ENCODE results near the gene ZNF217. TPM values are rescaled to one million over a fixed set of nuclear protein-coding genes. Genes with fewer than 3 reads are reported as not detected.
"Not testable (repeated sequence)": the region's sequence is repeated elsewhere in the genome, so short reads cannot be mapped to it uniquely, and the experiment has no call there.

The ZNF217 gene
- total RNA-seq, 2 donors from 2014 or later, result 39.9 to 48.0 TPM

- no peak for DNase-seq (ENCODE audit: low spot score)
- Mint-ChIP-seq H3K36me3 (peaks cover 8% of the 10 kb centered on the region), H3K9me3 (no peaks in the 10 kb centered on the region), H3K27me3 (no peaks in the 10 kb centered on the region), H3K4me3 (no peak overlapping the region), H3K4me1 (ENCODE audit: low read depth in 2 of 2) (peaks cover 25 to 29% of the 10 kb centered on the region in 2 donors), H3K27ac (no peak overlapping the region)
- ATAC-seq, result no peak
Observed at GRCh38 chr20:53569005-53569404, 24.6 kb downstream of the ZNF217 start.

DNA sequence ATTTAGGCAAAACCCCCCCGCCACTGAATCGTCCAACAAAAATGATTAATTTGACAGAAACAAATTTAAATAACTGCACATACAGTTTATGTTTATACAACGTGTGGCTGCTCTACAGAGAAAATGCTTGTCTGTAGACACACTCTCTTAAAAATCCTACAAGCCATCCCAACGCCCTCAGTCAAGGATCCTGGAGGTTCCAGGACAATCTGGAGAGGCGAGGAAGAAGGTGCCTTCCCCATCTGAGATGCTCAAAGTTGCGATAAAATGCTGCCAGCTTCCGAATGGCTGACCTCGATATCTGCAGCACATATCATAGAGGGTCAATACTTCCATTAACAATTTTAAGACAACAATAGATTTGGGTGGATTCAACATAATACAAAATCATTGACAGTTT lies 25.3 kb downstream of the ZNF217 start:
- Mint-ChIP-seq H3K27ac (no peak overlapping the region), H3K27me3 (no peaks in the 10 kb centered on the region), H3K4me3 (no peak overlapping the region), H3K36me3 (peaks cover 8% of the 10 kb centered on the region), H3K4me1 (ENCODE audit: low read depth in 2 of 2) (peaks cover 21 to 29% of the 10 kb centered on the region in 2 donors), H3K9me3 (no peaks in the 10 kb centered on the region)
- DNase-seq (ENCODE audit: low spot score), result no peak
- no peak for ATAC-seq

- Mint-ChIP-seq H3K9me3 (no peaks in the 10 kb centered on the region), H3K4me1 (ENCODE audit: low read depth in 2 of 2) (peaks cover 17 to 25% of the 10 kb centered on the region in 2 donors), H3K36me3 (peaks cover 8% of the 10 kb centered on the region), H3K27ac (no peak overlapping the region), H3K4me3 (no peak overlapping the region), H3K27me3 (no peaks in the 10 kb centered on the region)
- DNase-seq (ENCODE audit: low spot score), result no peak
- ATAC-seq, result no peak
Observed at GRCh38 chr20:53567379-53567917, 26.2 kb downstream of the ZNF217 start.

DNA sequence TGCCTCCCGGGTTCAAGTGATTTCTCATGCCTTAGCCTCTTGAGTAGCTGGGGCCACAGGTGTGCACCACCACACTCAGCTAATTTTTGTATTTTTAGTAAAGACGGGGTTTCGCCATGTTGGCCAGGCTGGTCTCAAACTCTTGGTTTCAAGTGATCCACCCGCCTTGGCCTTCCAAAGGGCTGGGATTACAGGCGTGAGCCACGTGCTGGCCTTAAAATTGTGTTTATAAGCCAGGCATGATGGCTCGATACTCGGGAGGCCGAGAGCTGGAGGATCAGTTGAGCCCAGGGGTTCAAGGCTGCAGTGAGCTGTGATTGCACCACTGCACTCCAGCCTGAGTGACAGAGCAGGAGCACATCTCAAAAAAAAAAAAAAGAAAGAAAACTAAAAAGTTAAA lies 27.0 kb downstream of the ZNF217 start:
- H3K36me3 Mint-ChIP-seq; H3K27ac Mint-ChIP-seq; H3K27me3 Mint-ChIP-seq; H3K9me3 Mint-ChIP-seq; ATAC-seq; DNase-seq (ENCODE audit: low spot score); H3K4me3 Mint-ChIP-seq: not testable (repeated sequence)
- peaks cover 8 to 17% of the 10 kb centered on the region in 2 donors for H3K4me1 Mint-ChIP-seq (ENCODE audit: low read depth in 2 of 2)

- ATAC-seq, result no peak
- Mint-ChIP-seq H3K4me3 (no peak overlapping the region), H3K4me1 (ENCODE audit: low read depth in 2 of 2) (peaks cover under 1 to 9% of the 10 kb centered on the region in 2 donors), H3K27ac (peak overlapping the region in 1 of 2 donors; percentile 48), H3K36me3 (no peaks in the 10 kb centered on the region), H3K27me3 (no peaks in the 10 kb centered on the region), H3K9me3 (no peaks in the 10 kb centered on the region)
- no peak for DNase-seq (ENCODE audit: low spot score)
Observed at GRCh38 chr20:53565254-53565653, 28.4 kb downstream of the ZNF217 start.

GRCh38 chr20:53562104-53562764 lies 31.4 kb downstream of the ZNF217 start:
- DNase-seq (ENCODE audit: low spot score); H3K4me1 Mint-ChIP-seq (ENCODE audit: low read depth in 2 of 2); H3K27me3 Mint-ChIP-seq; H3K27ac Mint-ChIP-seq; H3K9me3 Mint-ChIP-seq; ATAC-seq; H3K4me3 Mint-ChIP-seq; H3K36me3 Mint-ChIP-seq: not testable (repeated sequence)

- DNase-seq (ENCODE audit: low spot score) (no peak), ATAC-seq (no peak)
- H3K4me3 Mint-ChIP-seq, result no peak overlapping the region
- no peaks in the 10 kb centered on the region for H3K36me3 Mint-ChIP-seq
- no peaks in the 10 kb centered on the region for H3K4me1 Mint-ChIP-seq (ENCODE audit: low read depth in 2 of 2)
- no peak overlapping the region for H3K27ac Mint-ChIP-seq
- no peaks in the 10 kb centered on the region for H3K9me3 Mint-ChIP-seq
- no peaks in the 10 kb centered on the region for H3K27me3 Mint-ChIP-seq
Observed at GRCh38 chr20:53561505-53561904, 32.1 kb downstream of the ZNF217 start.

- no peaks in the 10 kb centered on the region for H3K36me3 Mint-ChIP-seq
Observed at GRCh38 chr20:53559816-53560215, 33.8 kb downstream of the ZNF217 start.

GRCh38 chr20:53557130-53557529 lies 36.5 kb downstream of the ZNF217 start:
- no peaks in the 10 kb centered on the region for H3K27me3 Mint-ChIP-seq
- no peaks in the 10 kb centered on the region for H3K4me1 Mint-ChIP-seq (ENCODE audit: low read depth in 2 of 2)
- no peak overlapping the region for H3K4me3 Mint-ChIP-seq
- no peaks in the 10 kb centered on the region for H3K36me3 Mint-ChIP-seq
- H3K27ac Mint-ChIP-seq, result no peak overlapping the region
- no peaks in the 10 kb centered on the region for H3K9me3 Mint-ChIP-seq
- no peak for DNase-seq (ENCODE audit: low spot score)
- no peak for ATAC-seq

More at GRCh38 chr20:53559816-53560215, 33.8 kb downstream of the ZNF217 start:
- ATAC-seq, result no peak
- H3K4me3 Mint-ChIP-seq, result no peak overlapping the region
- no peaks in the 10 kb centered on the region for H3K27me3 Mint-ChIP-seq
- H3K27ac Mint-ChIP-seq, result no peak overlapping the region
- H3K4me1 Mint-ChIP-seq (ENCODE audit: low read depth in 2 of 2), result no peaks in the 10 kb centered on the region
- H3K9me3 Mint-ChIP-seq, result no peaks in the 10 kb centered on the region
- DNase-seq (ENCODE audit: low spot score), result no peak

- Mint-ChIP-seq H3K27ac (no peak overlapping the region), H3K36me3 (no peaks in the 10 kb centered on the region), H3K4me3 (no peak overlapping the region), H3K4me1 (ENCODE audit: low read depth in 2 of 2) (no peaks in the 10 kb centered on the region), H3K9me3 (no peaks in the 10 kb centered on the region), H3K27me3 (no peaks in the 10 kb centered on the region)
- DNase-seq (ENCODE audit: low spot score) (no peak), ATAC-seq (no peak)
Observed at GRCh38 chr20:53556267-53556897, 37.3 kb downstream of the ZNF217 start.

DNA sequence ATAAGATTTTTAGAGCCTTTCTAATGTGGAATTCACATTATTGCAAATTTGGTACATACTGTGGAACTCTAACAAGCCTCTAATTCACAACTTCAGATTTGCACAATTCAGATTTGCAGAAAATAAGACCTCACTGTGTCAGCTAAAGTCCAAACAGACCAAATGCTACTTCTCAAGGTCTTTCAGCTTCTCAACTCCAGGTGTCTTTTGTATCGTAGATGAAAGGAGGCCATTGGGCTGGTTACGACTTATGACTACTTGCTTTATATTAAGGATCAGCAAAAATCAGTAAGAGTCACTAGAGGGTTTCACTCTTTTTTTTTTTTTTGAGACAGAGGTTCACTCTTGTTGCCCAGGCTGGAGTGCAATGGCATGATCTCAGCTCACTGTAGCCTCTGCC lies 37.8 kb downstream of the ZNF217 start:
- Mint-ChIP-seq H3K4me3 (no peak overlapping the region), H3K27me3 (no peaks in the 10 kb centered on the region), H3K36me3 (no peaks in the 10 kb centered on the region), H3K27ac (no peak overlapping the region), H3K9me3 (no peaks in the 10 kb centered on the region), H3K4me1 (ENCODE audit: low read depth in 2 of 2) (no peaks in the 10 kb centered on the region)
- DNase-seq (ENCODE audit: low spot score) (no peak), ATAC-seq (no peak)

DNA sequence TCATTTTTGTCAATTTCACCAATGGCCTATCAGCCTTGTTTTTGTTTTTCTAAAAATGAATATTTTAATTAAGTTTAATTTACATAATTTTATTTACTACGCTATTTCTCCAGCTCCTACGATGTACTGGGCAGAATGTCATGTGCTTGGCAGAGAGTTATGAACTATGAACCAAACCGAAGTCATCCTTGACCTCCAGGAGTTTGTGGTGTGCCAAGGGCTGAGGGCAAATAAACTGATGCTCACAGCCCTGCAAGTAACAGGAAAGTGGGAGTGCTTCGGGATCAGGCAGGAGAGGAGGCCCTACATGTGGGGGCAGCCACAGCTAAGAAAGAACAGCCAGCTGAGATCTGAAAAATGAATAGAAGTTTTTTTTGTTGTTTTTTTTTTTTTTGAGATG lies 38.6 kb downstream of the ZNF217 start:
- H3K9me3 Mint-ChIP-seq, result no peaks in the 10 kb centered on the region

GRCh38 chr20:53552572-53552893 lies 41.1 kb downstream of the ZNF217 start:
- not testable (repeated sequence) for ATAC-seq; H3K9me3 Mint-ChIP-seq; H3K4me3 Mint-ChIP-seq; DNase-seq (ENCODE audit: low spot score); H3K4me1 Mint-ChIP-seq (ENCODE audit: low read depth in 2 of 2); H3K27me3 Mint-ChIP-seq; H3K27ac Mint-ChIP-seq; H3K36me3 Mint-ChIP-seq

More for the DNA sequence above, 38.6 kb downstream of the ZNF217 start:
- no peak for DNase-seq (ENCODE audit: low spot score)
- Mint-ChIP-seq H3K36me3 (no peaks in the 10 kb centered on the region), H3K27ac (no peak overlapping the region), H3K4me1 (ENCODE audit: low read depth in 2 of 2) (no peaks in the 10 kb centered on the region), H3K27me3 (no peaks in the 10 kb centered on the region), H3K4me3 (no peak overlapping the region)
- ATAC-seq, result no peak

DNA sequence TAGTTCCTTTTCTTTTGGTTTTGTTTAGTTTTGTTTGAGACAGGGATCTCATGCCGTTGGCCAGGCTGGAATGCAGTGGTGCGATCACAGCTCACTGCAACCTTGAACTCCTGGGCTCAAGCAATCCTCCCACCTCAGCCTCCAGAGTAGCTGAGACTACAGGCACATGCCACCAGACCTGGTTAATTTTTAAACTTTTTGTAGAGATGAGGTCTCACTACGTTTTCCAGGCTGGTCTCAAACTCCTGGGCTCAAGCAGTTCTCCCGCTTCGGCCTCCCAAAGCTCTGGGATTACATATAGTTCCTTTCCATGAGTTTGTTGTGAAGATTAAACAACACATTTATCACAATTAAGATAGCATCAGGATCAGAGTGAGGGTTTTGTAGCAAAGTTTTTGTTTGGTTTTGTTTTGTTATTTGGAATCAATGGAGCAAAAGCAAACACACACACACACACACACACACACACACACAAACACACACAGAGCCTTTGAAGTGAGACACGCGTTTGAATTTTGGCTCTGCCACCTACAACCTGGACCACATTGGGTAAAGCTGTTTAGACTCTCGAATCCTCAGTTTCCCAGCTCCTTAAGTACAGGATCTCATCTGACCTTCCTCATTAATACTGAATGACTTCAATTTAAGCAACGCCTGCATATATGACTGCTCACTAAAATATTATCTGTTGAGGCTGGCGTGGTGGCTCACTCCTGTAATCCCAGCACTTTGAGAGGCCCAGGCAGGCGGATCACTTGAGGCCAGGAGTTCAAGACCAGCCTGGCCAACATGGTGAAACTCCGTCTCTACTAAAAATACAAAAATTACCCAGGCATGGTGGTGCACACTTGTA lies 41.7 kb downstream of the ZNF217 start:
- not testable (repeated sequence) for H3K27me3 Mint-ChIP-seq; H3K27ac Mint-ChIP-seq; H3K4me3 Mint-ChIP-seq; DNase-seq (ENCODE audit: low spot score); H3K9me3 Mint-ChIP-seq; H3K36me3 Mint-ChIP-seq; ATAC-seq; H3K4me1 Mint-ChIP-seq (ENCODE audit: low read depth in 2 of 2)

Measured in natural killer cell treated with Interleukin-12 subunit alpha and Interleukin-12 subunit beta and Interleukin-15 and Interleukin-18, amount 100 ng/mL, for 72 hours (primary cell).